Smooth muscle cell (in vitro differentiated cells): ENCODE data around the gene ETFDH. TPM values are rescaled to one million over a fixed set of nuclear protein-coding genes. Genes with fewer than 3 reads are reported as not detected.
"Not testable (repeated sequence)": the region's sequence is repeated elsewhere in the genome, so short reads cannot be mapped to it uniquely, and the experiment has no call there.

Experiments used
- DNase-seq: peaks from one replicate; lab custom pipeline; 2025; ENCODE audit not compliant: unreplicated experiment; lab: John Stamatoyannopoulos, UW
- H2AFZ ChIP-seq: fragments of 200-600 bp; sonication (generic); 2 replicates; pipeline ENCODE4 v1.6.0; 2016; ENCODE audit warnings: antibody characterized with exemption, low read depth, mild to moderate bottlenecking
- H3F3A ChIP-seq: fragments of 200-600 bp; sonication (generic); 2 replicates; pipeline ENCODE4 v1.6.0; 2017; ENCODE audit warnings: antibody characterized with exemption, low read depth
- H3K27ac ChIP-seq: fragments of 200-600 bp; sonication (generic); 2 replicates; pipeline ENCODE4 v1.5.1; 2016; ENCODE audit warnings: low read depth, mild to moderate bottlenecking
- H3K27me3 ChIP-seq: fragments of 200-600 bp; sonication (generic); 2 replicates; pipeline ENCODE4 v1.6.1; 2016; ENCODE audit warnings: low read depth, mild to moderate bottlenecking
- H3K36me3 ChIP-seq: fragments of 200-600 bp; sonication (generic); 2 replicates; pipeline ENCODE4 v1.5.1; 2016; ENCODE audit warnings: low read depth
- H3K4me1 ChIP-seq: fragments of 200-600 bp; sonication (generic); 2 replicates; pipeline ENCODE4 v1.5.1; 2016; ENCODE audit warnings: low read depth
- H3K4me2 ChIP-seq: fragments of 200-600 bp; sonication (generic); 2 replicates; pipeline ENCODE4 v1.6.0; 2016; ENCODE audit warnings: mild to moderate bottlenecking
- H3K4me3 ChIP-seq: fragments of 200-600 bp; sonication (generic); 2 replicates; pipeline ENCODE4 v1.5.1; 2016; ENCODE audit warnings: mild to moderate bottlenecking
- H3K79me2 ChIP-seq: fragments of 200-600 bp; sonication (generic); 2 replicates; pipeline ENCODE4 v1.6.0; 2016; ENCODE audit warnings: low read depth, mild to moderate bottlenecking
- H3K9ac ChIP-seq: fragments of 200-600 bp; sonication (generic); 2 replicates; pipeline ENCODE4 v1.6.0; 2016; ENCODE audit warnings: low read depth
- H3K9me3 ChIP-seq: fragments of 200-600 bp; sonication (generic); replicated peaks from 2 replicates; pipeline ENCODE4 v1.5.1; 2016; ENCODE audit warnings: low read depth
- H4K20me1 ChIP-seq: fragments of 200-600 bp; sonication (generic); 2 replicates; pipeline ENCODE4 v1.6.0; 2016; ENCODE audit warnings: low read depth
- whole genome bisulfite sequencing: methylation state at CpG from one replicate; pipeline ENCODE4 v1.1.7; 2016; ENCODE audit warnings: low lambda C conversion rate; 5-methylcytosine and 5-hydroxymethylcytosine counted together
- polyA plus RNA-seq: library from polyadenylated mRNA; unstranded; fragments of >200 nt; fragmentation: Nextera tagmentation; extraction: Ambion mirVana; gene quantifications from 2 replicates; pipeline ENCODE4 v1.2.1, GENCODE V29; 2016
- total RNA-seq: library from RNA; depleted of rRNA; stranded (reverse); fragments of >200 nt; gene quantifications from 2 replicates; pipeline ENCODE4 v1.2.3, GENCODE V29; 2014
- TF ChIP-seq, protein P1 (sequence below): fragments of 200-600 bp; sonication (generic); IDR thresholded peaks from 2 replicates; pipeline ENCODE4 v1.5.1; 2017; ENCODE audit warnings: borderline replicate concordance, mild to moderate bottlenecking, antibody characterized with exemption; ENCODE audit not compliant: insufficient read depth, poor library complexity, severe bottlenecking

ETFDH gene
- total and polyA plus RNA-seq, 2 experiments from 2014 or later, result 9.0 to 9.6 TPM

- WGBS, result 89% methylated on average over 8 of the region's 8 CpGs
- not testable (repeated sequence) for H3K4me2 ChIP-seq, H4K20me1 ChIP-seq, H3K4me1 ChIP-seq, H3K27ac ChIP-seq, H3K27me3 ChIP-seq, H3F3A ChIP-seq, H3K9ac ChIP-seq, H3K4me3 ChIP-seq, H3K9me3 ChIP-seq, H2AFZ ChIP-seq, DNase-seq, H3K36me3 ChIP-seq
- peaks cover 13% of the 10 kb centered on the region for H3K79me2 ChIP-seq
These were observed 8.1 kb upstream of the ETFDH start for GRCh38 chr4:158663707-158664625.

- no peaks in the 10 kb centered on the region for H4K20me1 ChIP-seq
- no peak overlapping the region for H2AFZ ChIP-seq
- DNase-seq, result no peak
- no peak overlapping the region for H3K9ac ChIP-seq
- H3K4me1 ChIP-seq, result no peaks in the 10 kb centered on the region
- no peak overlapping the region for H3K27ac ChIP-seq
- no peak overlapping the region for H3K4me2 ChIP-seq
- TF ChIP-seq, protein P1, sequence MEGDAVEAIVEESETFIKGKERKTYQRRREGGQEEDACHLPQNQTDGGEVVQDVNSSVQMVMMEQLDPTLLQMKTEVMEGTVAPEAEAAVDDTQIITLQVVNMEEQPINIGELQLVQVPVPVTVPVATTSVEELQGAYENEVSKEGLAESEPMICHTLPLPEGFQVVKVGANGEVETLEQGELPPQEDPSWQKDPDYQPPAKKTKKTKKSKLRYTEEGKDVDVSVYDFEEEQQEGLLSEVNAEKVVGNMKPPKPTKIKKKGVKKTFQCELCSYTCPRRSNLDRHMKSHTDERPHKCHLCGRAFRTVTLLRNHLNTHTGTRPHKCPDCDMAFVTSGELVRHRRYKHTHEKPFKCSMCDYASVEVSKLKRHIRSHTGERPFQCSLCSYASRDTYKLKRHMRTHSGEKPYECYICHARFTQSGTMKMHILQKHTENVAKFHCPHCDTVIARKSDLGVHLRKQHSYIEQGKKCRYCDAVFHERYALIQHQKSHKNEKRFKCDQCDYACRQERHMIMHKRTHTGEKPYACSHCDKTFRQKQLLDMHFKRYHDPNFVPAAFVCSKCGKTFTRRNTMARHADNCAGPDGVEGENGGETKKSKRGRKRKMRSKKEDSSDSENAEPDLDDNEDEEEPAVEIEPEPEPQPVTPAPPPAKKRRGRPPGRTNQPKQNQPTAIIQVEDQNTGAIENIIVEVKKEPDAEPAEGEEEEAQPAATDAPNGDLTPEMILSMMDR, result no peak
- no peak overlapping the region for H3K4me3 ChIP-seq
- H3F3A ChIP-seq, result no peaks in the 10 kb centered on the region
- no peaks in the 10 kb centered on the region for H3K9me3 ChIP-seq
- H3K36me3 ChIP-seq, result no peaks in the 10 kb centered on the region
- 99% methylated on average over 13 of the region's 18 CpGs for WGBS
- H3K79me2 ChIP-seq, result peaks cover 21% of the 10 kb centered on the region
- H3K27me3 ChIP-seq, result no peaks in the 10 kb centered on the region
These were observed 7.3 kb upstream of the ETFDH start for GRCh38 chr4:158664806-158665205.

DNA sequence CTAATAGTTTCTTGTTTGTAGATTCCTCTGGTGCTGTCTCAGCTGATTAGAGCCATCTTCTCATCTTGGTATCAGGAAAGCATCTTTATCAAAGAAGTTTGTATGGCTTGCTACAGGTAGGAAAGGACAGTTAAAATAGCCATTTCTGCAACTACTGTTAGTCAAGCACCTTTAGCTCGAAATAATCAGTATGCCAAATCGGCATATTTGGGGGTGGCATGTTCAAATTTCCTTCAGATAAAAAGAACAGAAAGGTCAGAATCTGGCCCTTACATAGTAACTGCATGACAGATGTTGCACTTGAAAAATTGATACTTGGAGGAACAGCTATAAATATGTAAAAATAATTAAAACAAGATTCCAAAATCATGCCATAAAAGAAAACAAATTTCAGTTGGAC is 5.2 kb upstream of the ETFDH start:
- no peak for DNase-seq
- no peaks in the 10 kb centered on the region for H4K20me1 ChIP-seq

GRCh38 chr4:158667651-158668198 is 4.4 kb upstream of the ETFDH start:
- TF ChIP-seq, protein P1, result peak; percentile 45
- Histone ChIP-seq H3K4me2 (no peak overlapping the region), H3F3A (no peaks in the 10 kb centered on the region), H3K4me3 (no peak overlapping the region), H3K27me3 (no peaks in the 10 kb centered on the region), H3K9me3 (no peaks in the 10 kb centered on the region), H3K36me3 (no peaks in the 10 kb centered on the region), H2AFZ (no peak overlapping the region), H3K27ac (no peak overlapping the region), H4K20me1 (no peaks in the 10 kb centered on the region), H3K4me1 (peaks cover 5% of the 10 kb centered on the region), H3K9ac (no peak overlapping the region), H3K79me2 (peaks cover 30% of the 10 kb centered on the region)
- WGBS, result 67% methylated on average over 3 of the region's 3 CpGs
- DNase-seq, result no peak

More for the DNA sequence above, 5.2 kb upstream of the ETFDH start:
- Histone ChIP-seq H3K36me3 (no peaks in the 10 kb centered on the region), H3K27ac (no peak overlapping the region), H3K4me2 (no peak overlapping the region), H3K9ac (no peak overlapping the region), H3K79me2 (peaks cover 30% of the 10 kb centered on the region), H3K4me3 (no peak overlapping the region), H3F3A (no peaks in the 10 kb centered on the region), H3K4me1 (peaks cover 5% of the 10 kb centered on the region), H2AFZ (no peak overlapping the region), H3K9me3 (no peaks in the 10 kb centered on the region), H3K27me3 (no peaks in the 10 kb centered on the region)
- WGBS, result 100% methylated on average over 2 of the region's 2 CpGs
- TF ChIP-seq, protein P1, result no peak
